GM12878 (cell line): Measurements from ENCODE around the gene OSBPL10. TPM values are rescaled to one million over a fixed set of nuclear protein-coding genes. Genes with fewer than 3 reads are reported as not detected.

Experiments used
- ATAC-seq: fragments of 200-7000 bp; cut with Tn5 transposase; 3 replicates; pipeline ENCODE4 v1.9.1; 2020; ENCODE audit warnings: mild to moderate bottlenecking, moderate library complexity
- BruUV-seq: library from RNA; stranded (reverse); fragments of 400-500 nt; replicated peaks from 2 replicates; lab custom pipeline; 2021; lab: Mats Ljungman, UMichigan
- CTCF ChIA-PET: fragments of 300-600 bp; sonication (Branson Sonifier 250); formaldehyde crosslinking; extraction: SDS; loops from one replicate; lab custom pipeline; 2021; ENCODE audit warnings: inconsistent platforms; lab: Yijun Ruan, JAX
- POLR2A ChIA-PET: fragments of 350-600 bp; formaldehyde crosslinking; extraction: SDS; loops from one replicate; lab custom pipeline; 2021; ENCODE audit warnings: inconsistent platforms; lab: Charles Lee
- RAD21 ChIA-PET: fragments of 300-600 bp; sonication (Branson Sonifier 250); formaldehyde crosslinking; loops from one replicate; lab custom pipeline; 2023; ENCODE audit warnings: antibody characterized with exemption; ENCODE audit not compliant: unreplicated experiment; lab: Charles Lee
- SMC1A ChIA-PET: fragments of 300-600 bp; sonication (Branson Sonifier 250); formaldehyde crosslinking; loops from one replicate; lab custom pipeline; 2023; ENCODE audit not compliant: unreplicated experiment, uncharacterized antibody; lab: Charles Lee
- DNase-seq: peaks from one replicate; pipeline ENCODE4 v3.0.0-alpha.2; 2011; ENCODE audit warnings: low read depth, low spot score
- FAIRE-seq: peaks from 3 replicates; lab custom pipeline; 2011; peaks lifted over from hg19 to GRCh38; lab: Jason Lieb, UNC
- H2AFZ ChIP-seq: 2 replicates; pipeline ENCODE4 v1.6.0; 2011; ENCODE audit warnings: low read depth, low read length, control low read depth; ENCODE audit not compliant: control insufficient read depth
- H3K27ac ChIP-seq: 2 replicates; pipeline ENCODE4 v1.5.1; 2011; ENCODE audit warnings: control low read depth; ENCODE audit not compliant: control insufficient read depth, insufficient read depth
- H3K27me3 ChIP-seq, 2 experiments: replicated peaks in 1 of 2; 2 replicates each; pipeline versions ENCODE4 v1.6.0 to v1.6.1; 2011; ENCODE audit warnings: low read length in 1 of 2; ENCODE audit not compliant: control insufficient read depth in 2 of 2, insufficient read depth in 2 of 2
- H3K36me3 ChIP-seq, 2 experiments: 2 replicates each; pipeline ENCODE4 v1.5.1; 2011; ENCODE audit warnings: low read length in 1 of 2; ENCODE audit not compliant: control insufficient read depth in 2 of 2, insufficient read depth in 2 of 2
- H3K4me1 ChIP-seq: 2 replicates; pipeline ENCODE4 v1.6.1; 2011; ENCODE audit warnings: mild to moderate bottlenecking, low read length, moderate library complexity, mixed read lengths; ENCODE audit not compliant: control insufficient read depth, insufficient read depth
- H3K4me2 ChIP-seq: 2 replicates; pipeline ENCODE4 v1.6.0; 2011; ENCODE audit warnings: control low read depth; ENCODE audit not compliant: control insufficient read depth, insufficient read depth
- H3K4me3 ChIP-seq: fragments of 200-600 bp; sonication (generic); 2 replicates; pipeline ENCODE4 v1.5.1; 2016
- H3K79me2 ChIP-seq: 2 replicates; pipeline ENCODE4 v1.6.0; 2011; ENCODE audit warnings: low read length; ENCODE audit not compliant: control insufficient read depth, insufficient read depth
- H3K9ac ChIP-seq: 2 replicates; pipeline ENCODE4 v1.8.0; 2011; ENCODE audit warnings: low read length, control low read depth, mixed read lengths; ENCODE audit not compliant: control insufficient read depth, insufficient read depth
- H3K9me3 ChIP-seq: replicated peaks from 3 replicates; pipeline ENCODE4 v1.5.1; 2011; ENCODE audit warnings: mild to moderate bottlenecking, low read length; ENCODE audit not compliant: control insufficient read depth, insufficient read depth
- H4K20me1 ChIP-seq: 2 replicates; pipeline ENCODE4 v1.6.0; 2011; ENCODE audit not compliant: control insufficient read depth, insufficient read depth
- CBX3 ChIP-seq: fragments of 200-600 bp; sonication (generic); IDR thresholded peaks from 2 replicates; pipeline ENCODE4 v1.6.1; 2016; ENCODE audit warnings: low read depth, borderline replicate concordance
- CEBPB ChIP-seq, 2 experiments: fragments of 150-350 bp in 1 of 2; IDR thresholded peaks; 2 replicates each; pipeline ENCODE4 v1.6.1; 2012 to 2014; ENCODE audit warnings: low read depth in 2 of 2, low read length in 2 of 2, borderline replicate concordance in 1 of 2, inconsistent platforms in 1 of 2
- CHD2 ChIP-seq: IDR thresholded peaks from 2 replicates; pipeline ENCODE4 v1.6.1; 2011; ENCODE audit warnings: low read depth, low read length, improper control_type of control experiment, borderline replicate concordance
- CTCF ChIP-seq, 3 experiments: IDR thresholded peaks in 2 of 3; conservative IDR thresholded peaks in 1 of 3; 2 replicates each; pipeline ENCODE4 v1.5.1; 2011; ENCODE audit warnings: low read depth in 3 of 3, low read length in 3 of 3, mild to moderate bottlenecking in 3 of 3, control low read depth in 2 of 3, moderate library complexity in 2 of 3, inconsistent platforms in 1 of 3, mixed read lengths in 1 of 3; ENCODE audit not compliant: control insufficient read depth in 2 of 3, insufficient read depth in 1 of 3; ENCODE audit errors: extremely low read depth in 1 of 3
- ESRRA ChIP-seq: IDR thresholded peaks from 2 replicates; pipeline ENCODE4 v1.6.1; 2012; ENCODE audit warnings: mild to moderate bottlenecking, low read length, improper control_type of control experiment
- HSF1 ChIP-seq: fragments of 150-350 bp; IDR thresholded peaks from 2 replicates; pipeline ENCODE4 v1.6.1; 2014; ENCODE audit warnings: mild to moderate bottlenecking, low read depth, low read length
- IKZF2 ChIP-seq, 2 experiments: fragments of 450-650 bp; IDR thresholded peaks; 2 replicates each; pipeline ENCODE4 v1.6.1; 2017; ENCODE audit warnings: mild to moderate bottlenecking in 2 of 2, moderate library complexity in 2 of 2
- KAT2A ChIP-seq: conservative IDR thresholded peaks from 2 replicates; pipeline ENCODE4 v1.6.1; 2011; ENCODE audit warnings: low read depth, low read length; ENCODE audit not compliant: control insufficient read depth
- POU2F2 ChIP-seq: IDR thresholded peaks from 3 replicates; pipeline ENCODE4 v1.6.1; 2011; ENCODE audit warnings: low read depth, mild to moderate bottlenecking, low read length, borderline replicate concordance
- SMAD1 ChIP-seq: fragments of 450-650 bp; IDR thresholded peaks from 2 replicates; pipeline ENCODE4 v1.6.1; 2018; ENCODE audit warnings: mild to moderate bottlenecking, low read depth; ENCODE audit not compliant: partially characterized antibody
- SREBF1 ChIP-seq: IDR thresholded peaks from 2 replicates; pipeline ENCODE4 v1.6.1; 2012; ENCODE audit warnings: mild to moderate bottlenecking, low read length
- SUPT20H ChIP-seq: IDR thresholded peaks from 2 replicates; pipeline ENCODE4 v1.6.1; 2011; ENCODE audit warnings: low read depth, mild to moderate bottlenecking, low read length, moderate library complexity, borderline replicate concordance; ENCODE audit not compliant: control insufficient read depth
- TAF1 ChIP-seq: IDR thresholded peaks from 2 replicates; pipeline ENCODE4 v1.6.1; 2011; ENCODE audit warnings: mild to moderate bottlenecking, low read depth, low read length, borderline replicate concordance
- TBL1XR1 ChIP-seq: IDR thresholded peaks from 2 replicates; pipeline ENCODE4 v1.6.1; 2012; ENCODE audit warnings: low read depth, low read length, improper control_type of control experiment
- WRNIP1 ChIP-seq: IDR thresholded peaks from 2 replicates; pipeline ENCODE4 v1.6.1; 2011; ENCODE audit warnings: low read depth, low read length, improper control_type of control experiment, borderline replicate concordance
- ZNF274 ChIP-seq: IDR thresholded peaks from one replicate; pipeline ENCODE4 v1.8.0; 2011; ENCODE audit not compliant: insufficient read length, insufficient read depth
- ZNF687 ChIP-seq: fragments of 450-650 bp; IDR thresholded peaks from 2 replicates; pipeline ENCODE4 v1.6.1; 2017; ENCODE audit warnings: mild to moderate bottlenecking, moderate library complexity
- WGBS: methylation state at CpG from one replicate; pipeline ENCODE4 v1.1.6; 2016; ENCODE audit warnings: low lambda C conversion rate; ENCODE audit not compliant: insufficient replicate concordance, insufficient coverage; ENCODE audit errors: missing lambda C conversion rate; 5-methylcytosine and 5-hydroxymethylcytosine counted together
- in situ Hi-C: fragments of 300-500 bp; cut with MboI; formaldehyde crosslinking; loops from 9 replicates; pipeline ENCODE4 v1.14.3; 2018; ENCODE audit warnings: mixed read lengths
- intact Hi-C: fragments of 100-400 bp; cut with micrococcal nuclease; formaldehyde crosslinking; loops from one replicate; pipeline ENCODE4 v1.14.2; 2022; ENCODE audit not compliant: unreplicated experiment
- polyA plus RNA-seq, 11 experiments: library from polyadenylated mRNA; depleted of rRNA in 4 of 11; unstranded in 6 of 11; stranded (reverse) in 5 of 11; fragments of >200 nt; fragmentation: Nextera tagmentation in 4 of 11; fragmentation: Illumina TruSeq in 1 of 11; extraction: Ambion mirVana in 4 of 11; extraction: Trizol in 1 of 11; gene quantifications; 1 replicate in 1 of 11; 2 replicates in 10 of 11; pipeline versions ENCODE4 v1.2.1 to v1.2.3, GENCODE V29; 2011 to 2016; ENCODE audit warnings: inconsistent platforms in 2 of 11, missing spikeins in 2 of 11, low read depth in 1 of 11
- total RNA-seq, 4 experiments: library from RNA; depleted of rRNA in 3 of 4; stranded (reverse); fragments of >200 nt in 3 of 4; fragmentation: Illumina TruSeq in 1 of 4; extraction: Trizol in 1 of 4; gene quantifications; 2 replicates each; pipeline versions ENCODE4 v1.2.1 to v1.2.3, GENCODE V29; 2013 to 2021

The OSBPL10 gene
- total and polyA plus RNA-seq, 10 of the 15 experiments (the other 5 are each of a cell fraction or from before 2014, with no cell fraction given) = 0.03 to 0.25 (median 0.09) TPM; not detected in 5

GRCh38 chr3:31966978-31967591 lies 14.0 kb downstream of the OSBPL10 start:
- no peaks in the 10 kb centered on the region for H3K27me3 ChIP-seq
- DNase-seq (no peak), ATAC-seq (no peak), FAIRE-seq (no peak)
- H3K79me2 ChIP-seq = no peaks in the 10 kb centered on the region
- in situ Hi-C loops = no loop called here
- intact Hi-C loops = no loop called here
- CTCF ChIA-PET = interaction anchor here (0.7 to 1.0 kb wide), 2 partner anchors 12 to 94 kb away, joined by 3 to 4 read pairs; no protein-coding TSS in a partner anchor
- H3K9ac ChIP-seq = no peak overlapping the region
- no peaks in the 10 kb centered on the region; the same call in 2 of the 3 replicates for H3K9me3 ChIP-seq
- POLR2A ChIA-PET = no interaction called here
- WGBS = 75% methylated on average over 4 of the region's 4 CpGs
- H4K20me1 ChIP-seq = no peaks in the 10 kb centered on the region
- RAD21 ChIA-PET = no interaction called here
- no peak overlapping the region for H3K4me3 ChIP-seq
- SMC1A ChIA-PET = interaction anchor here (1.3 kb wide), 1 partner anchor 153 kb away, joined by 3 read pairs; no protein-coding TSS in a partner anchor
- no peak overlapping the region for H2AFZ ChIP-seq
- H3K27ac ChIP-seq = no peak overlapping the region
- H3K4me1 ChIP-seq = no peaks in the 10 kb centered on the region; the same call in 1 of the 2 replicates
- BruUV-seq = no TSS peak
- no peak overlapping the region for H3K4me2 ChIP-seq
- H3K36me3 ChIP-seq = no peaks in the 10 kb centered on the region
- TF ChIP-seq IKZF2 (IDR thresholded peaks at IDR 0.05) = no peak
- no peak for TF ChIP-seq ESRRA
- TF ChIP-seq CTCF (IDR thresholded peaks at IDR 0.05 in 2 of 3, conservative IDR thresholded peaks at IDR 0.05 in 1 of 3; ENCODE audit: control insufficient read depth in 2 of 3, extremely low read depth in 1 of 3, insufficient read depth in 1 of 3, low read depth in 3 of 3, low read length in 3 of 3) = no peak
- no peak for TF ChIP-seq TBL1XR1
- no peak for TF ChIP-seq ZNF274
- no peak for TF ChIP-seq CEBPB (IDR thresholded peaks at IDR 0.05; ENCODE audit: borderline replicate concordance in 1 of 2, low read depth in 2 of 2, low read length in 2 of 2)
- no peak for TF ChIP-seq CBX3
- no peak for TF ChIP-seq POU2F2
- TF ChIP-seq ZNF687 = no peak
- TF ChIP-seq CHD2 = no peak
- TF ChIP-seq SREBF1 = no peak
- TF ChIP-seq SUPT20H = no peak
- no peak for TF ChIP-seq KAT2A
- TF ChIP-seq SMAD1 = no peak
- TF ChIP-seq HSF1 = no peak
- no peak for TF ChIP-seq WRNIP1
- no peak for TF ChIP-seq TAF1
